Natural killer cell treated with Interleukin-12 subunit alpha and Interleukin-12 subunit beta and Interleukin-15 and Interleukin-18, amount 100 ng/mL, for 72 hours (primary cell): ENCODE results near the gene LTF. TPM values are rescaled to one million over a fixed set of nuclear protein-coding genes. Genes with fewer than 3 reads are reported as not detected.

Experiments
- ATAC-seq, 2 donors: fragments of 150-1000 bp; cut with Tn5 transposase in 1 of 2; sonication (Bioruptor Pico), chemical (Tn5 transposase) in 1 of 2; 2 replicates each; pipeline ENCODE4 v1.10.0; 2021
- DNase-seq: peaks from one replicate; pipeline ENCODE4 v3.0.0; 2022; ENCODE audit warnings: low spot score
- H3K27ac Mint-ChIP-seq, 2 donors: 1 replicate in 1 of 2; 2 replicates in 1 of 2; pipeline ENCODE4 v1.8.0; 2022; ENCODE audit warnings: mixed read lengths in 2 of 2, mild to moderate bottlenecking in 1 of 2, moderate library complexity in 1 of 2
- H3K27me3 Mint-ChIP-seq, 2 donors: 1 replicate in 1 of 2; 2 replicates in 1 of 2; pipeline ENCODE4 v1.8.0; 2022; ENCODE audit warnings: mixed read lengths in 2 of 2
- H3K36me3 Mint-ChIP-seq: one replicate; pipeline ENCODE4 v1.8.0; 2022; ENCODE audit warnings: mixed read lengths
- H3K4me1 Mint-ChIP-seq, 2 donors: 1 replicate in 1 of 2; 2 replicates in 1 of 2; pipeline ENCODE4 v1.8.0; 2022; ENCODE audit warnings: low read depth in 2 of 2, mixed read lengths in 2 of 2, mild to moderate bottlenecking in 1 of 2
- H3K4me3 Mint-ChIP-seq: one replicate; pipeline ENCODE4 v1.8.0; 2022; ENCODE audit warnings: mixed read lengths
- H3K9me3 Mint-ChIP-seq: 2 replicates; pipeline ENCODE4 v1.8.0; 2022; ENCODE audit warnings: mixed read lengths
- total RNA-seq, 2 donors: library from RNA; stranded (reverse); gene quantifications; one replicate each; pipeline ENCODE4 v1.2.3, GENCODE V29; 2022

The LTF gene
- total RNA-seq, 2 donors from 2014 or later: 0.20 TPM; not detected in 1

DNA sequence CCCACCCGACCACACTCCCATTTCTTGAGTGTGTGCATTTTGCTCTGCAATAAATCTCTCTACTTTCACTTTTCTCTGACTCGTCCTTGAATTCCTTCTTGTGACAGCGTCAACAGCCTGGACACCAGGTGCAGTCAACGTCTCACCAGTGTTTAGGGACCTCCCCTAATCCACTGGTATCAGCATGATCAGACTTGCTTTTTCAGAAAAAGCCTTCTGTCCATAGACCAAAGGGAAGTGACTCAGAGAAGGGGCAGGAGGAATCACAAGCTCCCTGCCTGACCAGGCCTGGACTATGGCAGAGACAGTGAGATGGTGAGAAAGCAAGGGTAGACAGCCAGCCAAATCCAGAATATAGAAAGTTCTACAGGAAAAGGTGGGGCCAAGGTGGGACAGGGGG lies 78.5 kb downstream of the LTF start:
- DNase-seq: no peak
- no peaks in the 10 kb centered on the region for H3K36me3 Mint-ChIP-seq
- peaks cover 20 to 25% of the 10 kb centered on the region in 2 donors for H3K4me1 Mint-ChIP-seq
- peak overlapping the region; percentile 15 for H3K4me3 Mint-ChIP-seq
- peaks cover 0 to 3% of the 10 kb centered on the region in 2 donors for H3K27me3 Mint-ChIP-seq
- H3K9me3 Mint-ChIP-seq: no peaks in the 10 kb centered on the region
- ATAC-seq: no peak
- peak overlapping the region in 1 of 2 donors; percentile 32 for H3K27ac Mint-ChIP-seq

Other genes starting within 250 kb of the LTF start
- gene CCR3, start 222.4 kb downstream of the LTF start, total RNA-seq: 1 to 10 TPM in 1 of 2 donors, under 1 TPM in 1; 0.55 to 4.3 TPM
- gene CCR2, start 110.8 kb downstream of the LTF start, total RNA-seq: 1 to 10 TPM in 1 of 2 donors, under 1 TPM in 1; 0.48 to 2.5 TPM
- gene CCR5, start 94.0 kb downstream of the LTF start, total RNA-seq: 10 to 100 TPM; 28.3 to 46.2 TPM
- gene CCRL2, start 57.6 kb downstream of the LTF start, total RNA-seq: 1 to 10 TPM; 4.0 to 6.2 TPM
- gene RTP3, start 33.1 kb upstream of the LTF start, total RNA-seq: not detected
- gene LRRC2, start 101.4 kb upstream of the LTF start, total RNA-seq: not detected
- gene FAM240A, start 147.6 kb upstream of the LTF start, total RNA-seq: not detected
- under 1 TPM in 1 of 2 donors, not detected in 1; 0.11 TPM for gene ALS2CL, start 228.8 kb upstream of the LTF start, total RNA-seq
- gene TMIE, start 236.5 kb upstream of the LTF start, total RNA-seq: not detected